Naive thymus-derived CD4-positive, alpha-beta T cell (primary cell): ENCODE data around the gene RSU1. TPM values are rescaled to one million over a fixed set of nuclear protein-coding genes. Genes with fewer than 3 reads are reported as not detected.

Source experiments
- ATAC-seq: fragments of 150-1000 bp; cut with Tn5 transposase; 2 replicates; pipeline ENCODE4 v1.10.0; 2021; ENCODE audit warnings: mild to moderate bottlenecking, moderate library complexity
- CTCF ChIA-PET: fragments of 350-600 bp; sonication (Branson Sonifier 250); formaldehyde crosslinking; loops from one replicate; lab custom pipeline; 2021; ENCODE audit warnings: antibody characterized with exemption; lab: Charles Lee
- POLR2A ChIA-PET: fragments of 350-600 bp; sonication (Branson Sonifier 250); formaldehyde crosslinking; loops from one replicate; lab custom pipeline; 2021; ENCODE audit warnings: antibody characterized with exemption, inconsistent platforms; lab: Charles Lee
- DNase-seq, 9 donors: peaks; one replicate each; pipeline versions ENCODE4 v3.0.0 to v3.0.0-alpha.2; 2020 to 2022; ENCODE audit warnings: mixed read lengths in 1 of 9
- H3K27ac ChIP-seq: one replicate; pipeline ENCODE4 v1.7.0; 2013; ENCODE audit warnings: mild to moderate bottlenecking, low read depth, low read length, moderate library complexity
- H3K27me3 ChIP-seq, 2 donors: one replicate each; pipeline ENCODE4 v1.7.0; 2013; ENCODE audit warnings: low read length in 2 of 2, mild to moderate bottlenecking in 2 of 2, moderate library complexity in 2 of 2; ENCODE audit not compliant: control insufficient read depth in 2 of 2, insufficient read depth in 2 of 2
- H3K36me3 ChIP-seq, 3 experiments: 1 replicate in 2 of 3; 2 replicates in 1 of 3; pipeline ENCODE4 v1.7.0; 2013; ENCODE audit warnings: low read length in 3 of 3, mild to moderate bottlenecking in 3 of 3, moderate library complexity in 1 of 3; ENCODE audit not compliant: insufficient read depth in 3 of 3, control insufficient read depth in 2 of 3
- H3K4me1 ChIP-seq, 2 donors: one replicate each; pipeline ENCODE4 v1.7.0; 2013; ENCODE audit warnings: low read length in 2 of 2, mild to moderate bottlenecking in 2 of 2, moderate library complexity in 1 of 2; ENCODE audit not compliant: control insufficient read depth in 2 of 2, insufficient read depth in 2 of 2
- H3K4me3 ChIP-seq: 2 replicates; pipeline ENCODE4 v1.7.0; 2013; ENCODE audit warnings: mild to moderate bottlenecking, low read length
- H3K9me3 ChIP-seq, 3 experiments: 1 replicate in 2 of 3; 2 replicates in 1 of 3; pipeline ENCODE4 v1.7.0; 2013; ENCODE audit warnings: low read length in 3 of 3; ENCODE audit not compliant: control insufficient read depth in 2 of 3
- H3K27ac Mint-ChIP-seq, 9 donors: one replicate each; pipeline ENCODE4 v1.8.0; 2020 to 2022; ENCODE audit warnings: mixed read lengths in 9 of 9, mild to moderate bottlenecking in 8 of 9, moderate library complexity in 5 of 9, inconsistent platforms in 2 of 9
- H3K27me3 Mint-ChIP-seq, 5 donors: one replicate each; pipeline ENCODE4 v1.8.0; 2021 to 2022; ENCODE audit warnings: mixed read lengths in 5 of 5, mild to moderate bottlenecking in 1 of 5
- H3K36me3 Mint-ChIP-seq, 5 donors: one replicate each; pipeline ENCODE4 v1.8.0; 2020 to 2022; ENCODE audit warnings: mixed read lengths in 5 of 5, mild to moderate bottlenecking in 3 of 5, inconsistent platforms in 1 of 5
- H3K4me1 Mint-ChIP-seq, 7 donors: one replicate each; pipeline ENCODE4 v1.8.0; 2020 to 2022; ENCODE audit warnings: mixed read lengths in 7 of 7, mild to moderate bottlenecking in 3 of 7, inconsistent platforms in 1 of 7
- H3K4me3 Mint-ChIP-seq, 10 donors: one replicate each; pipeline ENCODE4 v1.8.0; 2020 to 2022; ENCODE audit warnings: mild to moderate bottlenecking in 10 of 10, mixed read lengths in 10 of 10, moderate library complexity in 6 of 10, inconsistent platforms in 2 of 10
- H3K9me3 Mint-ChIP-seq, 11 donors: one replicate each; pipeline ENCODE4 v1.8.0; 2020 to 2022; ENCODE audit warnings: mixed read lengths in 11 of 11, mild to moderate bottlenecking in 4 of 11, inconsistent platforms in 1 of 11, moderate library complexity in 1 of 11
- intact Hi-C, 2 donors: fragments of 100-400 bp; cut with micrococcal nuclease; formaldehyde crosslinking; loops; one replicate each; pipeline ENCODE4 v1.15.1; 2023
- polyA plus RNA-seq, 2 donors: library from polyadenylated mRNA; unstranded; fragments of 300-500 nt; fragmentation: Illumina TruSeq; gene quantifications; one replicate each; pipeline ENCODE4 v1.2.3, GENCODE V29; 2021
- total RNA-seq, 6 experiments: library from RNA in 5 of 6; stranded (reverse) in 5 of 6; gene quantifications; 1 replicate in 5 of 6; 2 replicates in 1 of 6; pipeline ENCODE4 v1.2.3 and lab custom pipeline; 2021 to 2026

Gene RSU1
- total and polyA plus RNA-seq, 7 experiments from 2014 or later: 36.1 to 108 (median 50.4) TPM

- no peak overlapping the region for H3K27ac Mint-ChIP-seq
- POLR2A ChIA-PET: no interaction called here
- intact Hi-C loops: no loop called here
- DNase-seq (no peak), ATAC-seq (no peak)
- H3K4me3 Mint-ChIP-seq: no peak overlapping the region
- H3K9me3 Mint-ChIP-seq: peaks cover 0 to 4% (median 0%) of the 10 kb centered on the region in 11 donors
- no peaks in the 10 kb centered on the region for H3K4me1 ChIP-seq
- H3K4me1 Mint-ChIP-seq: peaks cover 0 to 6% (median 0%) of the 10 kb centered on the region in 7 donors
- CTCF ChIA-PET: no interaction called here
- H3K9me3 ChIP-seq: no peaks in the 10 kb centered on the region
- no peaks in the 10 kb centered on the region for H3K36me3 ChIP-seq
- H3K27me3 Mint-ChIP-seq: peaks cover 8 to 40% (median 33%) of the 10 kb centered on the region in 5 donors
- H3K4me3 ChIP-seq: no peak overlapping the region
- no peak overlapping the region for H3K27ac ChIP-seq
- H3K27me3 ChIP-seq: no peaks in the 10 kb centered on the region
- no peaks in the 10 kb centered on the region for H3K36me3 Mint-ChIP-seq
These were observed 251.6 kb downstream of the RSU1 start for GRCh38 chr10:16565604-16566003.

- DNase-seq: no peak
- Mint-ChIP-seq H3K36me3 (no peaks in the 10 kb centered on the region), H3K27ac (no peak overlapping the region), H3K27me3 (peaks cover 11 to 44% (median 42%) of the 10 kb centered on the region in 5 donors), H3K4me3 (no peak overlapping the region), H3K4me1 (peaks cover 0 to 6% (median 0%) of the 10 kb centered on the region in 7 donors), H3K9me3 (peaks cover 0 to 10% (median 3%) of the 10 kb centered on the region in 11 donors)
- Histone ChIP-seq H3K27ac (no peak overlapping the region), H3K4me3 (no peak overlapping the region), H3K27me3 (no peaks in the 10 kb centered on the region), H3K36me3 (no peaks in the 10 kb centered on the region), H3K9me3 (no peaks in the 10 kb centered on the region), H3K4me1 (no peaks in the 10 kb centered on the region)
- intact Hi-C loops: no loop called here
- POLR2A ChIA-PET: no interaction called here
- CTCF ChIA-PET: no interaction called here
- no peak for ATAC-seq
These were observed 254.3 kb downstream of the RSU1 start for GRCh38 chr10:16562891-16563290.

GRCh38 chr10:16559236-16559773 is 257.9 kb downstream of the RSU1 start:
- H3K27me3 Mint-ChIP-seq: peaks cover 9 to 34% (median 27%) of the 10 kb centered on the region in 5 donors
- no peaks in the 10 kb centered on the region for H3K4me1 Mint-ChIP-seq
- no peak overlapping the region for H3K27ac Mint-ChIP-seq
- Histone ChIP-seq H3K27me3 (no peaks in the 10 kb centered on the region), H3K4me3 (no peak overlapping the region), H3K9me3 (no peaks in the 10 kb centered on the region), H3K27ac (no peak overlapping the region), H3K4me1 (no peaks in the 10 kb centered on the region), H3K36me3 (no peaks in the 10 kb centered on the region)
- ATAC-seq: no peak
- POLR2A ChIA-PET: interaction anchor here (0.6 kb wide), 1 partner anchor 21 kb away, joined by 3 read pairs; no protein-coding TSS in a partner anchor
- DNase-seq: no peak
- intact Hi-C loops: no loop called here
- peaks cover 0 to 15% (median 4%) of the 10 kb centered on the region in 11 donors for H3K9me3 Mint-ChIP-seq
- CTCF ChIA-PET: no interaction called here
- H3K36me3 Mint-ChIP-seq: no peaks in the 10 kb centered on the region
- no peak overlapping the region for H3K4me3 Mint-ChIP-seq

GRCh38 chr10:16547973-16548372 is 269.3 kb downstream of the RSU1 start:
- H3K9me3 Mint-ChIP-seq: no peaks in the 10 kb centered on the region
- H3K4me1 ChIP-seq: no peaks in the 10 kb centered on the region
- no peak overlapping the region for H3K4me3 ChIP-seq
- no peak overlapping the region for H3K27ac ChIP-seq
- H3K27me3 Mint-ChIP-seq: peaks cover 13 to 44% (median 34%) of the 10 kb centered on the region in 5 donors
- H3K27me3 ChIP-seq: no peaks in the 10 kb centered on the region
- ChIA-PET POLR2A (no interaction called here), CTCF (no interaction called here)
- H3K9me3 ChIP-seq: no peaks in the 10 kb centered on the region
- H3K27ac Mint-ChIP-seq: no peak overlapping the region
- H3K4me1 Mint-ChIP-seq: peaks cover 0 to 6% (median 0%) of the 10 kb centered on the region in 7 donors
- DNase-seq: no peak
- no peaks in the 10 kb centered on the region for H3K36me3 Mint-ChIP-seq
- no peaks in the 10 kb centered on the region for H3K36me3 ChIP-seq
- no peak for ATAC-seq
- H3K4me3 Mint-ChIP-seq: no peak overlapping the region
- intact Hi-C loops: no loop called here

GRCh38 chr10:16545116-16545736 is 272.0 kb downstream of the RSU1 start:
- peaks cover 15 to 48% (median 37%) of the 10 kb centered on the region in 5 donors for H3K27me3 Mint-ChIP-seq
- Histone ChIP-seq H3K4me1 (no peaks in the 10 kb centered on the region), H3K9me3 (no peaks in the 10 kb centered on the region), H3K27me3 (no peaks in the 10 kb centered on the region), H3K36me3 (no peaks in the 10 kb centered on the region), H3K4me3 (no peak overlapping the region), H3K27ac (no peak overlapping the region)
- peak in 2 of 9 donors; percentile 19 to 22 for DNase-seq
- ATAC-seq: no peak
- no peak overlapping the region for H3K27ac Mint-ChIP-seq
- H3K36me3 Mint-ChIP-seq: no peaks in the 10 kb centered on the region
- ChIA-PET CTCF (interaction anchor here (0.7 kb wide), 1 partner anchor 1066 kb away, joined by 3 read pairs; no protein-coding TSS in a partner anchor), POLR2A (no interaction called here)
- intact Hi-C loops: loop anchor here (1.0 to 2.0 kb wide), 3 partner anchors 642 to 666 kb away; no protein-coding TSS in a partner anchor
- peaks cover 0 to 6% (median 0%) of the 10 kb centered on the region in 7 donors for H3K4me1 Mint-ChIP-seq
- no peaks in the 10 kb centered on the region for H3K9me3 Mint-ChIP-seq
- no peak overlapping the region for H3K4me3 Mint-ChIP-seq

- intact Hi-C loops: loop anchor here in 1 of 2 donors (2.0 kb wide), 1 partner anchor 642 kb away; no protein-coding TSS in a partner anchor
- Histone ChIP-seq H3K27me3 (no peaks in the 10 kb centered on the region), H3K4me1 (no peaks in the 10 kb centered on the region), H3K4me3 (no peak overlapping the region), H3K27ac (no peak overlapping the region), H3K9me3 (no peaks in the 10 kb centered on the region), H3K36me3 (no peaks in the 10 kb centered on the region)
- no peaks in the 10 kb centered on the region for H3K36me3 Mint-ChIP-seq
- H3K4me3 Mint-ChIP-seq: no peak overlapping the region
- peaks cover 0 to 6% (median 0%) of the 10 kb centered on the region in 7 donors for H3K4me1 Mint-ChIP-seq
- H3K27me3 Mint-ChIP-seq: peaks cover 16 to 49% (median 39%) of the 10 kb centered on the region in 5 donors
- CTCF ChIA-PET: interaction anchor here (0.7 kb wide), 1 partner anchor 1066 kb away, joined by 3 read pairs; no protein-coding TSS in a partner anchor
- DNase-seq (no peak), ATAC-seq (no peak)
- H3K27ac Mint-ChIP-seq: no peak overlapping the region
- H3K9me3 Mint-ChIP-seq: no peaks in the 10 kb centered on the region
- POLR2A ChIA-PET: no interaction called here
These were observed 272.6 kb downstream of the RSU1 start for GRCh38 chr10:16544591-16544990.
